Neural cell (in vitro differentiated cells): Measurements from ENCODE around the gene LARGE1. TPM values are rescaled to one million over a fixed set of nuclear protein-coding genes. Genes with fewer than 3 reads are reported as not detected.

Experiments used
- H2AFZ ChIP-seq: fragments of 200-600, 300-800 bp; sonication (generic), shearing (Covaris generic); 2 replicates; pipeline ENCODE4 v1.6.0; 2014; ENCODE audit warnings: low read depth, mild to moderate bottlenecking, antibody characterized with exemption, low read length, moderate library complexity
- H3F3A ChIP-seq: fragments of 200-600 bp; shearing (Covaris generic); 2 replicates; pipeline ENCODE4 v1.6.1; 2016; ENCODE audit warnings: mild to moderate bottlenecking, moderate library complexity, mixed read lengths, antibody characterized with exemption, low read length; ENCODE audit not compliant: insufficient read depth, poor library complexity, severe bottlenecking
- H3K27ac ChIP-seq: fragments of 200-600, 300-800 bp; sonication (generic), shearing (Covaris generic); 2 replicates; pipeline ENCODE4 v1.5.1; 2014; ENCODE audit warnings: mild to moderate bottlenecking, low read length, moderate library complexity
- H3K27me3 ChIP-seq: fragments of 300-800, 200-600 bp; sonication (generic), shearing (Covaris generic); 2 replicates; pipeline ENCODE4 v1.6.0; 2014; ENCODE audit warnings: mild to moderate bottlenecking, low read depth, low read length, moderate library complexity; ENCODE audit not compliant: insufficient read depth
- H3K36me3 ChIP-seq: fragments of 300-800, 200-600 bp; sonication (generic), shearing (Covaris generic); 2 replicates; pipeline ENCODE4 v1.5.1; 2014; ENCODE audit warnings: mild to moderate bottlenecking, antibody characterized with exemption, low read length, moderate library complexity; ENCODE audit not compliant: insufficient read depth
- H3K4me2 ChIP-seq: fragments of 300-800, 200-600 bp; sonication (generic), shearing (Covaris generic); 2 replicates; pipeline ENCODE4 v1.6.0; 2014; ENCODE audit warnings: mild to moderate bottlenecking, low read length
- H3K4me3 ChIP-seq: fragments of 300-800, 200-600 bp; sonication (generic), shearing (Covaris generic); 2 replicates; pipeline ENCODE4 v1.5.1; 2014; ENCODE audit warnings: mild to moderate bottlenecking, low read length, moderate library complexity
- H3K79me2 ChIP-seq: fragments of 200-600 bp; shearing (Covaris generic); replicated peaks from 2 replicates; pipeline ENCODE4 v1.6.0; 2014; ENCODE audit warnings: mild to moderate bottlenecking, low read length, moderate library complexity; ENCODE audit not compliant: insufficient read depth
- H3K9ac ChIP-seq: fragments of 300-800, 200-600 bp; sonication (generic), shearing (Covaris generic); 2 replicates; pipeline ENCODE4 v1.6.1; 2016; ENCODE audit warnings: mild to moderate bottlenecking, low read length, mixed read lengths
- H3K9me2 ChIP-seq: fragments of 200-600 bp; shearing (Covaris generic); 2 replicates; pipeline ENCODE4 v1.6.1; 2016; ENCODE audit warnings: mild to moderate bottlenecking, low read length, mixed read lengths; ENCODE audit not compliant: insufficient read depth
- H3K9me3 ChIP-seq: fragments of 200-600, 300-800 bp; sonication (generic), shearing (Covaris generic); 2 replicates; pipeline ENCODE4 v1.6.1; 2016; ENCODE audit warnings: mild to moderate bottlenecking, mixed run types, low read length, moderate library complexity, mixed read lengths
- H4K20me1 ChIP-seq: fragments of 200-600 bp; shearing (Covaris generic); 2 replicates; pipeline ENCODE4 v1.6.1; 2016; ENCODE audit warnings: mild to moderate bottlenecking, mixed run types; ENCODE audit not compliant: insufficient read depth
- EP300 ChIP-seq: fragments of 450-650 bp; conservative IDR thresholded peaks from 2 replicates; pipeline ENCODE4 v1.6.1; 2014; ENCODE audit warnings: antibody characterized with exemption, mild to moderate bottlenecking, moderate library complexity; ENCODE audit not compliant: poor library complexity, severe bottlenecking
- EZH2 ChIP-seq: fragments of 200-600, 300-800 bp; shearing (Covaris generic), sonication (generic); IDR thresholded peaks from 2 replicates; pipeline ENCODE4 v1.6.1; 2014; ENCODE audit warnings: antibody characterized with exemption, low read length, borderline replicate concordance, mild to moderate bottlenecking; ENCODE audit not compliant: insufficient read depth, poor library complexity, severe bottlenecking
- MXI1 ChIP-seq: fragments of 450-650 bp; conservative IDR thresholded peaks from 2 replicates; pipeline ENCODE4 v1.6.1; 2014; ENCODE audit warnings: antibody characterized with exemption, mild to moderate bottlenecking; ENCODE audit not compliant: poor library complexity, severe bottlenecking
- POLR2AphosphoS5 ChIP-seq: IDR thresholded peaks from 2 replicates; pipeline ENCODE4 v1.6.1; 2012
- RAD21 ChIP-seq: fragments of 450-650 bp; conservative IDR thresholded peaks from 2 replicates; pipeline ENCODE4 v1.6.1; 2014; ENCODE audit warnings: antibody characterized with exemption, mild to moderate bottlenecking, moderate library complexity
- SMC3 ChIP-seq: fragments of 450-650 bp; conservative IDR thresholded peaks from 2 replicates; pipeline ENCODE4 v1.6.1; 2014; ENCODE audit warnings: antibody characterized with exemption, mild to moderate bottlenecking, moderate library complexity; ENCODE audit not compliant: poor library complexity
- TAF1 ChIP-seq: IDR thresholded peaks from 2 replicates; pipeline ENCODE4 v1.6.1; 2012; ENCODE audit warnings: low read depth
- polyA plus RNA-seq: library from polyadenylated mRNA; depleted of rRNA; stranded (reverse); fragments of >200 nt; gene quantifications from 2 replicates; pipeline ENCODE4 v1.2.3, GENCODE V29; 2014
- TF ChIP-seq, protein P1 (sequence below): fragments of 450-650 bp; IDR thresholded peaks from 2 replicates; pipeline ENCODE4 v1.5.1; 2014; ENCODE audit warnings: antibody characterized with exemption, mild to moderate bottlenecking, moderate library complexity; ENCODE audit not compliant: poor library complexity, severe bottlenecking
- TF ChIP-seq, protein P2 (sequence below): IDR thresholded peaks from 2 replicates; pipeline ENCODE4 v1.6.1; 2012; ENCODE audit warnings: borderline replicate concordance

The LARGE1 gene
- polyA plus RNA-seq, 1 donor from 2014 or later: 27.5 TPM

DNA sequence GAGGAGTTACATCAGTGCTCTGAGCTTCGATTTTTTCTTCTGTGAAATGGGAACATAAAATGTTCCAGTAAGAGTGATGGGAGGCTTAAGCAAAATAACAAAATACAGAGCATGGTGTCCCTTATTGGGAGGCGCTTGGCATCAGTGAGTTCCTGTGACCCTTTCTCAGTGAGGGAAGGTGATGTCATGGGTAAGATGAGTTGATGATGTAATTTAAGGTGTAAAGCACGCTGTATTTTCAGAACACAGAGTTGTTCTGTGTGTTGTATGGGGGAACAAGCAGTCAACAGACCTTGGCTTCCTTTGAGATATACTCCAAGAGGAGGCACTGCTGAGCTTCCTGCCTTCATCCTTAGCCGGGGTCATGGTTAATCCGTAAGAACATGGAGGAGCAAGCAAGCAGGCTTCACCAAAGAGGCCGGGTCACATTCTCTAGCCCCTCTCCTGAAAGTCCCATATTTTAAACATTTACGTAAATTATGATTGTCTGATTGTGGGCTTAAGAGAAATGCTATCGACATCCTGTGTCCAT lies 266.7 kb downstream of the LARGE1 start:
- Histone ChIP-seq H3K27ac (no peak overlapping the region), H3K79me2 (no peaks in the 10 kb centered on the region), H3F3A (no peaks in the 10 kb centered on the region), H3K4me3 (no peak overlapping the region), H3K4me2 (no peak overlapping the region), H4K20me1 (no peaks in the 10 kb centered on the region), H3K36me3 (no peaks in the 10 kb centered on the region), H2AFZ (no peak overlapping the region), H3K9me2 (no peaks in the 10 kb centered on the region), H3K27me3 (no peaks in the 10 kb centered on the region), H3K9me3 (no peaks in the 10 kb centered on the region), H3K9ac (no peak overlapping the region)
- TF ChIP-seq RAD21 (no peak), TAF1 (no peak), EP300 (no peak), MXI1 (no peak), SMC3 (no peak), EZH2 (no peak)
- TF ChIP-seq, protein P1, sequence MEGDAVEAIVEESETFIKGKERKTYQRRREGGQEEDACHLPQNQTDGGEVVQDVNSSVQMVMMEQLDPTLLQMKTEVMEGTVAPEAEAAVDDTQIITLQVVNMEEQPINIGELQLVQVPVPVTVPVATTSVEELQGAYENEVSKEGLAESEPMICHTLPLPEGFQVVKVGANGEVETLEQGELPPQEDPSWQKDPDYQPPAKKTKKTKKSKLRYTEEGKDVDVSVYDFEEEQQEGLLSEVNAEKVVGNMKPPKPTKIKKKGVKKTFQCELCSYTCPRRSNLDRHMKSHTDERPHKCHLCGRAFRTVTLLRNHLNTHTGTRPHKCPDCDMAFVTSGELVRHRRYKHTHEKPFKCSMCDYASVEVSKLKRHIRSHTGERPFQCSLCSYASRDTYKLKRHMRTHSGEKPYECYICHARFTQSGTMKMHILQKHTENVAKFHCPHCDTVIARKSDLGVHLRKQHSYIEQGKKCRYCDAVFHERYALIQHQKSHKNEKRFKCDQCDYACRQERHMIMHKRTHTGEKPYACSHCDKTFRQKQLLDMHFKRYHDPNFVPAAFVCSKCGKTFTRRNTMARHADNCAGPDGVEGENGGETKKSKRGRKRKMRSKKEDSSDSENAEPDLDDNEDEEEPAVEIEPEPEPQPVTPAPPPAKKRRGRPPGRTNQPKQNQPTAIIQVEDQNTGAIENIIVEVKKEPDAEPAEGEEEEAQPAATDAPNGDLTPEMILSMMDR: no peak
- TF ChIP-seq, protein P2, sequence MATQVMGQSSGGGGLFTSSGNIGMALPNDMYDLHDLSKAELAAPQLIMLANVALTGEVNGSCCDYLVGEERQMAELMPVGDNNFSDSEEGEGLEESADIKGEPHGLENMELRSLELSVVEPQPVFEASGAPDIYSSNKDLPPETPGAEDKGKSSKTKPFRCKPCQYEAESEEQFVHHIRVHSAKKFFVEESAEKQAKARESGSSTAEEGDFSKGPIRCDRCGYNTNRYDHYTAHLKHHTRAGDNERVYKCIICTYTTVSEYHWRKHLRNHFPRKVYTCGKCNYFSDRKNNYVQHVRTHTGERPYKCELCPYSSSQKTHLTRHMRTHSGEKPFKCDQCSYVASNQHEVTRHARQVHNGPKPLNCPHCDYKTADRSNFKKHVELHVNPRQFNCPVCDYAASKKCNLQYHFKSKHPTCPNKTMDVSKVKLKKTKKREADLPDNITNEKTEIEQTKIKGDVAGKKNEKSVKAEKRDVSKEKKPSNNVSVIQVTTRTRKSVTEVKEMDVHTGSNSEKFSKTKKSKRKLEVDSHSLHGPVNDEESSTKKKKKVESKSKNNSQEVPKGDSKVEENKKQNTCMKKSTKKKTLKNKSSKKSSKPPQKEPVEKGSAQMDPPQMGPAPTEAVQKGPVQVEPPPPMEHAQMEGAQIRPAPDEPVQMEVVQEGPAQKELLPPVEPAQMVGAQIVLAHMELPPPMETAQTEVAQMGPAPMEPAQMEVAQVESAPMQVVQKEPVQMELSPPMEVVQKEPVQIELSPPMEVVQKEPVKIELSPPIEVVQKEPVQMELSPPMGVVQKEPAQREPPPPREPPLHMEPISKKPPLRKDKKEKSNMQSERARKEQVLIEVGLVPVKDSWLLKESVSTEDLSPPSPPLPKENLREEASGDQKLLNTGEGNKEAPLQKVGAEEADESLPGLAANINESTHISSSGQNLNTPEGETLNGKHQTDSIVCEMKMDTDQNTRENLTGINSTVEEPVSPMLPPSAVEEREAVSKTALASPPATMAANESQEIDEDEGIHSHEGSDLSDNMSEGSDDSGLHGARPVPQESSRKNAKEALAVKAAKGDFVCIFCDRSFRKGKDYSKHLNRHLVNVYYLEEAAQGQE: no peak

DNA sequence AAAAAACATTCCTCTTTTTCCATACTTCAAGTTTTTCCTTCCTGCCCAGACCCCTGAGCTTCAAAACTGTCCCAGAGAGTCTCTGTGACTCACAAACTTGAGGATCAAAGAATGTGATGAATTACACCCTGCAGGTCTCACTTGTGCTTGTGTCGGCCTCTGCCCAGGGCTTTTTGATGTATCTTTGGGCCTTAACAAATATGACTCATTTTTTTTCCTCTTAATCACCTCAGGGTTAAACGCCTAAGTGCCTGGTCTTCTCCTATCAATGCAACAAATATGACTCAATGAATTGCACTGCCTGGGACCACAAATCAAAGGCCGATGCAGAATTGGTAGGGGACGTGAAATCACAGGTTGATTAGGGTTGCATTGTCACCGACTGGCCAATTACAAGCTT lies 267.7 kb downstream of the LARGE1 start:
- Histone ChIP-seq H3K79me2 (no peaks in the 10 kb centered on the region), H3K9ac (no peak overlapping the region), H3F3A (no peaks in the 10 kb centered on the region), H3K9me3 (no peaks in the 10 kb centered on the region), H3K27me3 (no peaks in the 10 kb centered on the region), H3K27ac (no peak overlapping the region), H3K36me3 (no peaks in the 10 kb centered on the region), H3K4me2 (no peak overlapping the region), H3K9me2 (no peaks in the 10 kb centered on the region), H2AFZ (no peak overlapping the region), H3K4me3 (no peak overlapping the region), H4K20me1 (no peaks in the 10 kb centered on the region)
- TF ChIP-seq, protein P1: no peak
- TF ChIP-seq POLR2AphosphoS5 (no peak), MXI1 (no peak), SMC3 (no peak), EP300 (no peak)
